Prostate gland (tissue), 2 donors: ENCODE results near the gene ADAMTS1.

ENCODE experiments used
- POLR2A ChIP-seq: fragments of 450-650 bp; IDR thresholded peaks from one replicate; pipeline ENCODE4 v1.6.1; 2016; ENCODE audit warnings: antibody characterized with exemption, mild to moderate bottlenecking
- TF ChIP-seq, protein P1 (sequence below), 4 experiments: fragments of 200-600 bp in 2 of 4; fragments of 450-650 bp in 2 of 4; sonication (generic) in 2 of 4; IDR thresholded peaks; 1 replicate in 3 of 4; 2 replicates in 1 of 4; pipeline ENCODE4 v1.5.1; 2016 to 2019; ENCODE audit warnings: antibody characterized with exemption in 4 of 4, mild to moderate bottlenecking in 2 of 4, moderate library complexity in 2 of 4

DNA sequence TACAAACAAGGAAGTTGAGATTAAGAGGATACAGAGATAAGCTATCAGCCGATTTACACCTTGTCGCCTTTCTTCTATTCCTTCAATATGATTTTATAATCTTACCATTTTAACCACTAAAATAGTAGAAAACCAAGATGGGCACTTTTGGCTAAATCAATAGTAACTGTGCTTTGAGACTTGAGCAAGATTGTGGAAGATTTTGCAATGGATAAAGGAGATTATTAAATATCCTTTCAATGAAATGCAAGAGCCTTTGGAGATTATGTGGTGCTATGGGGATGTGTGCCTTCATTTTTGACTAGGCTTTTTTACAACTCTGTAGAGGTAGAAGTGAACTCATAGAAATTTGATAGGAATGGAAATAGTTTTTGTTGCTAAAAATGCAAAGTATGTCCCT lies 33.7 kb downstream of the ADAMTS1 start:
- TF ChIP-seq, protein P1, sequence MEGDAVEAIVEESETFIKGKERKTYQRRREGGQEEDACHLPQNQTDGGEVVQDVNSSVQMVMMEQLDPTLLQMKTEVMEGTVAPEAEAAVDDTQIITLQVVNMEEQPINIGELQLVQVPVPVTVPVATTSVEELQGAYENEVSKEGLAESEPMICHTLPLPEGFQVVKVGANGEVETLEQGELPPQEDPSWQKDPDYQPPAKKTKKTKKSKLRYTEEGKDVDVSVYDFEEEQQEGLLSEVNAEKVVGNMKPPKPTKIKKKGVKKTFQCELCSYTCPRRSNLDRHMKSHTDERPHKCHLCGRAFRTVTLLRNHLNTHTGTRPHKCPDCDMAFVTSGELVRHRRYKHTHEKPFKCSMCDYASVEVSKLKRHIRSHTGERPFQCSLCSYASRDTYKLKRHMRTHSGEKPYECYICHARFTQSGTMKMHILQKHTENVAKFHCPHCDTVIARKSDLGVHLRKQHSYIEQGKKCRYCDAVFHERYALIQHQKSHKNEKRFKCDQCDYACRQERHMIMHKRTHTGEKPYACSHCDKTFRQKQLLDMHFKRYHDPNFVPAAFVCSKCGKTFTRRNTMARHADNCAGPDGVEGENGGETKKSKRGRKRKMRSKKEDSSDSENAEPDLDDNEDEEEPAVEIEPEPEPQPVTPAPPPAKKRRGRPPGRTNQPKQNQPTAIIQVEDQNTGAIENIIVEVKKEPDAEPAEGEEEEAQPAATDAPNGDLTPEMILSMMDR (IDR thresholded peaks at IDR 0.05) = no peak
- no peak for TF ChIP-seq POLR2A
